ENCODE measurements around the gene ZNF549. TPM values are rescaled to one million over a fixed set of nuclear protein-coding genes. Genes with fewer than 3 reads are reported as not detected.

The ZNF549 gene
- total and polyA plus RNA-seq, 8 donors = 1.2 to 15.2 (median 3.6) TPM

DNA sequence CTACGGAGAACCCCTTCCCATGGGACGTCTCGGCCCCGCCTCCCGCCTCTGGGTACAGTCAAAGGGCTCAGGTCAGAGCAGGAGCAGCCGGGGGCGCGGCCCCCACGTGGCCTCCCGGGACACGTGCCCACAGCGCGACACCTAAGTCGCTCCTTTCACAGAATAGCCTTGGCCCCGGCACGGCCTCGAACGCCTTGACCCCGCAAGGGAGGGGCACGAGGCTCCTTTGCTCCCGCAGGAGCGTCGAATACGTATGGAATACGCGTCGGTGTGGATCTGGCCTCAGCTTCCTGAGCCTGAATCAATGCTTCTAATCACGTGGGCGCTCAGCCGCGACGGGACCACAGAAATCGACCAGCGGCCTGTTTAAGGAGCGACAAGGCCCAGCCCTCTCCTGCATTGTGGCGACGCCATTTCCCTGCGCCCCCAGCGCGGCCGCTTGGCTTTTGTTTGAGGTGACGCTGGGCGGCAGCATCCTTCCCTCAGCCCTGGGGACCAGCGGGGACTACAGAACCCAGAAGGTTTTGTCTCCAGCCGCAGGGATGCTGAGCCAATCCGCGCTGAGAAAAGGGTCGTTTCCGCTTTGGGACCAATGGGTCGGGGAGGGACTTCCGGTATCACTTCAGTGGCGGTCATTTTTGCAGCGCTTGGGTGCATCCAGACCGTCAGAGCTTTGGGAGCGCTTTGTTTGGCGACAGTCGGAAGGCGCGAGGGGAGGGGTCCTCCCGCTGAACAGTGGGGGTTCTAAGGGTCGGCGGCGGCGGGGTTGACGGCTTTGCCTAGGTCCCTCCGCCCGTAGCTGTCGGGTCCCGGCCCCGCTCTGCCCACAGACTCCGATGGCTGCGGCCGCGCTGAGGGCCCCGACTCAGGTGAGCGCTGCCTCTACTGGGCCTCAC is 56.6 kb downstream of the ZNF549 start, which contains the start of gene ZIK1:
Gene ZIK1, plus strand, starts transcription at position 625 of the 896 bp plus-strand sequence. Its CDS starts 212 bp downstream, at position 837.
- WGBS, 5 donors = 3 to 6% (median 3%) methylated on average over 51 to 76 of the region's 76 CpGs
- H3K27me3 ChIP-seq = peaks cover 0 to 9% (median 6%) of the 10 kb centered on the region in 3 donors
- intact Hi-C loops (cut with DNase I; ENCODE audit: low total_unique reads) = no loop called here
- H3K4me3 ChIP-seq = peak within 1 kb of the TSS; percentile 50 to 76 (median 65)
- H3K36me3 ChIP-seq = peaks cover 5 to 29% (median 16%) of the 10 kb centered on the region in 4 donors
- peaks cover 6 to 26% (median 22%) of the 10 kb centered on the region in 4 donors for H3K4me1 ChIP-seq
- peaks cover 4 to 77% (median 51%) of the 10 kb centered on the region in 4 donors for H3K9me3 ChIP-seq
- peak; percentile 75 to 98 for DNase-seq
- peak within 1 kb of the TSS in 3 of 5 donors; percentile 36 to 51 (median 45) for H3K27ac ChIP-seq
- TF ChIP-seq POLR2AphosphoS5 (IDR thresholded peaks at IDR 0.05) (peak in 1 of 3 donors; percentile 40), EP300 (IDR thresholded peaks at IDR 0.05) (no peak), POLR2A (IDR thresholded peaks at IDR 0.05) (no peak)
- TF ChIP-seq, protein P1, sequence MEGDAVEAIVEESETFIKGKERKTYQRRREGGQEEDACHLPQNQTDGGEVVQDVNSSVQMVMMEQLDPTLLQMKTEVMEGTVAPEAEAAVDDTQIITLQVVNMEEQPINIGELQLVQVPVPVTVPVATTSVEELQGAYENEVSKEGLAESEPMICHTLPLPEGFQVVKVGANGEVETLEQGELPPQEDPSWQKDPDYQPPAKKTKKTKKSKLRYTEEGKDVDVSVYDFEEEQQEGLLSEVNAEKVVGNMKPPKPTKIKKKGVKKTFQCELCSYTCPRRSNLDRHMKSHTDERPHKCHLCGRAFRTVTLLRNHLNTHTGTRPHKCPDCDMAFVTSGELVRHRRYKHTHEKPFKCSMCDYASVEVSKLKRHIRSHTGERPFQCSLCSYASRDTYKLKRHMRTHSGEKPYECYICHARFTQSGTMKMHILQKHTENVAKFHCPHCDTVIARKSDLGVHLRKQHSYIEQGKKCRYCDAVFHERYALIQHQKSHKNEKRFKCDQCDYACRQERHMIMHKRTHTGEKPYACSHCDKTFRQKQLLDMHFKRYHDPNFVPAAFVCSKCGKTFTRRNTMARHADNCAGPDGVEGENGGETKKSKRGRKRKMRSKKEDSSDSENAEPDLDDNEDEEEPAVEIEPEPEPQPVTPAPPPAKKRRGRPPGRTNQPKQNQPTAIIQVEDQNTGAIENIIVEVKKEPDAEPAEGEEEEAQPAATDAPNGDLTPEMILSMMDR (IDR thresholded peaks at IDR 0.05) = no peak

DNA sequence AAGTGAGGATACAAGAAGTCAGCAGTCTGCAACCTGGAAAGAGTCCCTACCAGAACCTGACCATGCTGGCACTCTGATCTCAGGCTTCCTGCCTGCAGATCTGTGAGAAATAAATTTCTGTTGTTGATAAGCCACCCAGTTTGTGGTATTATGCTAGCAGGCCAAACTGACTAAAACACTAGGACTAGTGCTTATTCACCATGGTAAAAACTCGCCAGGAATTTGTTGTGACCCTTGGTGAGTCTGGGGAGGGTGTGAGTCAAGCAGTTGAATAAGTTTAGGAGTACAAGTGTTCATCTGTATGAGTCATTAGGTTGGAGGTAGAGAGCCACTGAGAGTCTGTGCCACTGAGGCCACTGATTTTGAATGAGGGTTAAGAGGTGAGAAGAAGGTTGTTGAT is 60.4 kb downstream of the ZNF549 start:
- intact Hi-C loops (cut with DNase I; ENCODE audit: low total_unique reads) = no loop called here
- peaks cover 0 to 9% (median 6%) of the 10 kb centered on the region in 3 donors for H3K27me3 ChIP-seq
- peaks cover 19 to 66% (median 45%) of the 10 kb centered on the region in 4 donors for H3K36me3 ChIP-seq
- H3K9me3 ChIP-seq = peaks cover 31 to 99% (median 86%) of the 10 kb centered on the region in 4 donors
- no peak overlapping the region for H3K4me3 ChIP-seq
- 90 to 100% (median 95%) methylated on average over 1 of the region's 1 CpG for WGBS, 5 donors
- H3K27ac ChIP-seq = no peak overlapping the region
- peaks cover 6 to 21% (median 18%) of the 10 kb centered on the region in 4 donors for H3K4me1 ChIP-seq
- TF ChIP-seq, protein P1 (IDR thresholded peaks at IDR 0.05) = no peak
- no peak for TF ChIP-seq POLR2A (IDR thresholded peaks at IDR 0.05)
- no peak for TF ChIP-seq POLR2AphosphoS5 (IDR thresholded peaks at IDR 0.05)
- TF ChIP-seq EP300 (IDR thresholded peaks at IDR 0.05) = no peak
- DNase-seq = no peak

DNA sequence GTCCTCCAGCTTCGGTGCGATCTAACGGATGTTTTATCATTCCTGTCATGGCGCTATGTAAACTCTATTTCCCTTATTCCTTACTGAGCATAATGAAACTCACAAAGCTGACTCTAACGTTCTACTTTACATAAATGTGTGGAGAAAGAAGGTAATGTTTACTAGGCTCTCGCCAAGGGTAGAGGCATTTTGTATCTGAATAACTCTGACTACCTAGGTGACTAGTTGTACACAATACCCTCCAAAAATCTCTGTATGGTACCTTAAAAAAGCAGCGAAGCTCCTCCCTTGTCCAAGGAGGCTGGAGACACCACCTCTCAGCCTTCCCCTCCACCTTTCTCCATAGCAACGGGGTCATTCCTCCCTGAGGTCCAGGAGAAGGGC is 72.2 kb downstream of the ZNF549 start:
- DNase-seq = no peak
- Histone ChIP-seq H3K27me3 (no peaks in the 10 kb centered on the region), H3K4me1 (peaks cover 7 to 20% (median 17%) of the 10 kb centered on the region in 4 donors), H3K27ac (peak overlapping the region in 2 of 5 donors; percentile 24 to 58), H3K4me3 (peak overlapping the region; percentile 67 to 99 (median 80)), H3K36me3 (peaks cover 7 to 27% (median 17%) of the 10 kb centered on the region in 4 donors), H3K9me3 (peaks cover 8 to 55% (median 37%) of the 10 kb centered on the region in 4 donors)
- intact Hi-C loops (cut with DNase I; ENCODE audit: low total_unique reads) = no loop called here
- TF ChIP-seq, protein P1 (IDR thresholded peaks at IDR 0.05) = no peak
- no peak for TF ChIP-seq EP300 (IDR thresholded peaks at IDR 0.05)
- no peak for TF ChIP-seq POLR2AphosphoS5 (IDR thresholded peaks at IDR 0.05)
- no peak for TF ChIP-seq POLR2A (IDR thresholded peaks at IDR 0.05)
- 52 to 62% (median 55%) methylated on average over 8 of the region's 8 CpGs for WGBS, 5 donors

DNA sequence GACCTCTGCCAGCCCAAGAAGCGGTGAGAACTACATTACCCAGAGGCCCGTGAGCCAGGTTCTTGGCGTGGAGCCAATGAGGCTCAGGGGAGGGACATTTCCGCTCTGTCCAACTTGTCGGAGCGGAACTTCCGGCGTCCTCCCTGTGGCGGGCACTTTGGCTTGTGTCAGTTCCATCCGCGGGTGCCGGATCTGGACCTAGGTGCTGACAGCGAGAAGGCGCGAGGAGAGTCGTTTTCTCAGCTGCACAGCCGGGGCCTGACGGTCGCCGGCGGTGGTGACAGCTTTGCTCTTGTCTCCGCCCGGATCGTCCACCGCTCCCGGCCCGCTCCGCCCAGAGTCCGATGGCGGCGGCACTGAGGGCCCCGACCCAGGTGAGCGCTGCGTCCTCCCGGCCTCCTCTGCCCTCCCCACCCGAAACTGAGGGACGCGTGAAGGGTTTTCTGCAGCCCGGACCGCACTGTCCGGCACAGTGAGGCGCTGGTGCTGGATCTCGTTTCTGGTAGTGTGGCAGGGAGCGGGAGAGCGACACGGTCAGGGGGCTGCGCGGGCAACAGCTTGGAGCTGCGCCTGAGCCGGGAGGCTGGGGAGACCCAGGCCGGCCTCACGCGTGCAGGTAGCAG is 72.7 kb downstream of the ZNF549 start, which contains the start of gene ZNF530:
Gene ZNF530, plus strand, starts transcription at position 125 of the 623 bp plus-strand sequence. CDS start 4,461 bp downstream, outside the sequence.
- peaks cover 12 to 33% (median 22%) of the 10 kb centered on the region in 4 donors for H3K36me3 ChIP-seq
- peak within 1 kb of the TSS; percentile 24 to 67 (median 58) for H3K27ac ChIP-seq
- intact Hi-C loops (cut with DNase I; ENCODE audit: low total_unique reads) = no loop called here
- DNase-seq = peak; percentile 96 to 98
- peaks cover 7 to 20% (median 17%) of the 10 kb centered on the region in 4 donors for H3K4me1 ChIP-seq
- peak within 1 kb of the TSS; percentile 67 to 99 (median 80) for H3K4me3 ChIP-seq
- H3K27me3 ChIP-seq = no peaks in the 10 kb centered on the region
- TF ChIP-seq, protein P1 (IDR thresholded peaks at IDR 0.05) = no peak
- peak; percentile 73 to 92 (median 81) for TF ChIP-seq POLR2AphosphoS5 (IDR thresholded peaks at IDR 0.05)
- WGBS, 5 donors = 0 to 1% (median 1%) methylated on average over 7 to 53 of the region's 53 CpGs
- H3K9me3 ChIP-seq = peaks cover 9 to 55% (median 38%) of the 10 kb centered on the region in 4 donors
